PC-3 (cell line): ENCODE results near the gene TCL1A. TPM values are rescaled to one million over a fixed set of nuclear protein-coding genes. Genes with fewer than 3 reads are reported as not detected.
"Not testable (repeated sequence)": the region's sequence is repeated elsewhere in the genome, so short reads cannot be mapped to it uniquely, and the experiment has no call there.

Source experiments
- ATAC-seq: fragments of 200-7000 bp; cut with Tn5 transposase; 2 replicates; pipeline ENCODE4 v1.9.1; 2020; ENCODE audit warnings: mild to moderate bottlenecking, moderate library complexity
- BruUV-seq: library from RNA; stranded (reverse); fragments of 400-500 nt; replicated peaks from 2 replicates; lab custom pipeline; 2021; lab: Mats Ljungman, UMichigan
- CTCF ChIA-PET: fragments of 300-600 bp; sonication (Branson Sonifier 250); formaldehyde crosslinking; loops from one replicate; lab custom pipeline; 2022; ENCODE audit warnings: antibody characterized with exemption; lab: Charles Lee
- POLR2A ChIA-PET: fragments of 300-600 bp; sonication (Branson Sonifier 250); formaldehyde crosslinking; loops from one replicate; lab custom pipeline; 2022; ENCODE audit warnings: antibody characterized with exemption; ENCODE audit not compliant: unreplicated experiment; lab: Charles Lee
- DNase-seq: peaks from one replicate; pipeline ENCODE4 v3.0.0-alpha.2; 2015
- H2AFZ ChIP-seq: fragments of 300-600 bp; sonication (generic); 2 replicates; pipeline ENCODE4 v1.6.0; 2016; ENCODE audit warnings: antibody characterized with exemption, low read length
- H3F3A ChIP-seq: fragments of 300-600 bp; sonication (generic); one replicate; pipeline ENCODE4 v1.6.0; 2017; ENCODE audit warnings: antibody characterized with exemption, low read length, control low read depth, mild to moderate bottlenecking; ENCODE audit not compliant: unreplicated experiment
- H3K27ac ChIP-seq: fragments of 300-600 bp; sonication (generic); 2 replicates; pipeline ENCODE4 v1.5.1; 2016; ENCODE audit warnings: mild to moderate bottlenecking, low read length
- H3K27me3 ChIP-seq: fragments of 300-600 bp; sonication (generic); 2 replicates; pipeline ENCODE4 v1.6.1; 2016; ENCODE audit warnings: low read length, mixed read lengths
- H3K36me3 ChIP-seq: fragments of 300-600 bp; sonication (generic); 2 replicates; pipeline ENCODE4 v1.6.1; 2016; ENCODE audit warnings: low read depth, mixed run types, low read length, mixed read lengths
- H3K4me1 ChIP-seq: fragments of 300-600 bp; sonication (generic); 2 replicates; pipeline ENCODE4 v1.5.1; 2016; ENCODE audit warnings: low read length; ENCODE audit not compliant: insufficient read depth
- H3K4me2 ChIP-seq: fragments of 300-600 bp; sonication (generic); 2 replicates; pipeline ENCODE4 v1.6.0; 2016; ENCODE audit warnings: low read length
- H3K4me3 ChIP-seq: fragments of 300-600 bp; sonication (generic); 2 replicates; pipeline ENCODE4 v1.5.1; 2016; ENCODE audit warnings: mild to moderate bottlenecking, low read length, mixed read lengths
- H3K79me2 ChIP-seq: fragments of 300-600 bp; sonication (generic); 2 replicates; pipeline ENCODE4 v1.6.1; 2017; ENCODE audit warnings: low read length, mixed read lengths
- H3K9ac ChIP-seq: fragments of 300-600 bp; sonication (generic); 2 replicates; pipeline ENCODE4 v1.6.0; 2016; ENCODE audit warnings: mild to moderate bottlenecking, low read length
- H3K9me2 ChIP-seq: fragments of 300-600 bp; sonication (generic); replicated peaks from 2 replicates; pipeline ENCODE4 v1.6.1; 2016; ENCODE audit warnings: mixed run types, low read length, mixed read lengths
- H3K9me3 ChIP-seq: fragments of 300-600 bp; sonication (generic); 2 replicates; pipeline ENCODE4 v1.6.1; 2016; ENCODE audit warnings: low read length, mixed read lengths
- H4K20me1 ChIP-seq: fragments of 300-600 bp; sonication (generic); 2 replicates; pipeline ENCODE4 v1.6.1; 2016; ENCODE audit warnings: low read length, mixed read lengths
- CTCF ChIP-seq: fragments of 300-600 bp; sonication (generic); conservative IDR thresholded peaks from 2 replicates; pipeline ENCODE4 v1.5.1; 2017; ENCODE audit warnings: antibody characterized with exemption, low read depth, mild to moderate bottlenecking, low read length
- EZH2 ChIP-seq: fragments of 300-600 bp; sonication (generic); IDR thresholded peaks from one replicate; pipeline ENCODE4 v1.6.1; 2017; ENCODE audit warnings: antibody characterized with exemption, mild to moderate bottlenecking, low read length; ENCODE audit not compliant: unreplicated experiment
- EZH2phosphoT487 ChIP-seq: fragments of 300-600 bp; sonication (generic); IDR thresholded peaks from 2 replicates; pipeline ENCODE4 v1.6.1; 2018; ENCODE audit warnings: mild to moderate bottlenecking, antibody characterized with exemption, low read length, borderline replicate concordance
- intact Hi-C: fragments of 100-400 bp; cut with micrococcal nuclease; formaldehyde crosslinking; loops from 2 replicates; pipeline ENCODE4 v1.9.0; 2023
- total RNA-seq: library from RNA; depleted of rRNA; stranded (reverse); fragments of >200 nt; gene quantifications from 2 replicates; pipeline ENCODE4 v1.2.3, GENCODE V29; 2014

Gene TCL1A
- total RNA-seq, 1 experiment from 2014 or later = not detected

DNA sequence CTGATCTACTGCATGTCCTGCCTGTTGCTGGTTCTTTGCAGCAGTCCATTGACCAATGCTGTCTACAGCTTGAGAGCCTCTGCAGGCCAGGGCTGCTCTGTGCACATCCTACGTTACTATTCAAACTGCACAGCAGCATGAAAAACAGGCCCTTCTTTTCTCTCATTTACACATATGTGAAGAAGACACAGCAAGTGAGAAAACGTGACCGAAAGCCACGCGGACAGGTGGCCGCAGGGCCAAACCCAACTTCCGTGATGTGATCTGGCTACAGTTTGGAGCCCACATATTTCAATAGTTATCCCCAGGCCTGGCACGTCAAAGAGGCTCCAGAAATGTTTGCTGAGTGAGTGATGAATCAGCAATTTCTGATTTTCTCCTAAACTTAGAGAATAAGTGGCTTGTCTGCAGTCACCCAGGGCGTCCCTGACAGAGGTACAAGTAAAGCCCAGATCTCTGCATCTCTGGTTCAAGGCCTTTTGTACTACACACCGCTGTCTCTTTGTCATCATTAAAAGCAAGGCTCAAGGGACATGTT lies 45.6 kb downstream of the TCL1A start:
- no TSS peak for BruUV-seq

GRCh38 chr14:95667249-95667693 lies 46.7 kb downstream of the TCL1A start:
- TF ChIP-seq EZH2 (no peak), CTCF (no peak)
- Histone ChIP-seq H3K27me3 (peaks cover 43% of the 10 kb centered on the region), H3K27ac (no peak overlapping the region), H3K9me2 (no peaks in the 10 kb centered on the region), H3K4me3 (no peak overlapping the region), H2AFZ (no peak overlapping the region), H4K20me1 (no peaks in the 10 kb centered on the region), H3F3A (no peaks in the 10 kb centered on the region), H3K79me2 (no peaks in the 10 kb centered on the region), H3K4me2 (no peak overlapping the region), H3K9ac (no peak overlapping the region), H3K36me3 (no peaks in the 10 kb centered on the region), H3K4me1 (no peaks in the 10 kb centered on the region), H3K9me3 (no peaks in the 10 kb centered on the region)
- BruUV-seq = no TSS peak
- POLR2A ChIA-PET = no interaction called here
- CTCF ChIA-PET = no interaction called here
- DNase-seq (no peak), ATAC-seq (no peak)
- intact Hi-C loops = no loop called here

More for the DNA sequence above, 45.6 kb downstream of the TCL1A start:
- Histone ChIP-seq H3K9me3 (no peaks in the 10 kb centered on the region), H3K9me2 (no peaks in the 10 kb centered on the region), H3K27me3 (peaks cover 51% of the 10 kb centered on the region), H3K4me3 (no peak overlapping the region), H3K4me2 (no peak overlapping the region), H2AFZ (no peak overlapping the region), H3K4me1 (no peaks in the 10 kb centered on the region), H4K20me1 (no peaks in the 10 kb centered on the region), H3K27ac (no peak overlapping the region), H3K9ac (no peak overlapping the region), H3K79me2 (no peaks in the 10 kb centered on the region), H3F3A (no peaks in the 10 kb centered on the region), H3K36me3 (no peaks in the 10 kb centered on the region)
- TF ChIP-seq EZH2phosphoT487 (no peak), EZH2 (no peak), CTCF (no peak)
- ChIA-PET POLR2A (no interaction called here), CTCF (no interaction called here)
- intact Hi-C loops = no loop called here
- no peak for DNase-seq
- no peak for ATAC-seq

DNA sequence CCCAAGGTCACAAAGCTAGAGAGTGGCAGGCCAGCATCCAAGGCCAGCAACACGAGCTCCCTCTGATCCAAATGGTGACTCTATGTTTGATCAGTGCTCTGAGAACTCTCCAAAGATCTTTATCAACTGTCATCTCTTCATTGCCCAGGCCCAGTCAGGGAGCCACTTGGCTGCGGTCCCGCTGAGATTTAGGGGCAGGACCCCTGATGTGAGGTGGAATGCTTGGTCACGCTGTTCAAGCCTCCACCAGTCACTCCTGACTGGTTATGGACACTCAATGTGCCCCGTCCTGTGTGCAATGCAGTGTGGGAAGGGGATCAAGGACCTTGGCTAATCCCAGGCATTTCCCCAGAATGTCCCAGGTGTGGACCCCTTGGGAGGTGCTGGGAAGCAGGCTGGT lies 47.5 kb downstream of the TCL1A start:
- no peak overlapping the region for H3K27ac ChIP-seq
- intact Hi-C loops = no loop called here
- TF ChIP-seq EZH2 (no peak), CTCF (no peak), EZH2phosphoT487 (no peak)
- POLR2A ChIA-PET = no interaction called here
- no peak overlapping the region for H3K4me2 ChIP-seq
- ATAC-seq (no peak), DNase-seq (no peak)
- H2AFZ ChIP-seq = no peak overlapping the region
- no peaks in the 10 kb centered on the region for H4K20me1 ChIP-seq
- no peak overlapping the region for H3K4me3 ChIP-seq
- no peak overlapping the region for H3K9ac ChIP-seq
- H3K27me3 ChIP-seq = peaks cover 40% of the 10 kb centered on the region
- no TSS peak for BruUV-seq
- no peaks in the 10 kb centered on the region for H3K9me3 ChIP-seq
- H3K79me2 ChIP-seq = no peaks in the 10 kb centered on the region
- no peaks in the 10 kb centered on the region for H3K4me1 ChIP-seq
- no peaks in the 10 kb centered on the region for H3K9me2 ChIP-seq
- no peaks in the 10 kb centered on the region for H3K36me3 ChIP-seq
- no peaks in the 10 kb centered on the region for H3F3A ChIP-seq
- CTCF ChIA-PET = no interaction called here

DNA sequence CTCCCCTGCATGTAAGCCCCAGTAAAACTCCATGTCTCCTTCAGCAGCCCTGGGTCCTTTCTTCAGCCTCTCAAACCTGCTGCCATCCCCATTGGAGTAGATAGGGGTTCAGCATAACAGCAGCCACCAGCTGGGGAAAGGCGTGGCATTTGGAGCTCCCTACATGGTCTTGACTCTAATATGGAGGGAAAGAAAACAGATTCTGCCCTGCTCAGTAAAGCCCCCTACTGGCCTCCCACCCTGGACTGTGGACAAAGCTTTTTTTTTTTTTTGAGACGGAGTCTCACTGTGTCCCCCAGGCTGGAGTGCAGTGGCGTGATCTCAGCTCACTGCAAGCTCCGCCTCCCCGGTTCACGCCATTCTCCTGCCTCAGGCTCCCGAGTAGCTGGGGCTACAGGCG lies 48.4 kb downstream of the TCL1A start:
- POLR2A ChIA-PET, H3K4me3 ChIP-seq, H4K20me1 ChIP-seq, H3F3A ChIP-seq, DNase-seq, ATAC-seq, H3K4me2 ChIP-seq, H2AFZ ChIP-seq, H3K36me3 ChIP-seq, intact Hi-C loops, CTCF ChIA-PET, H3K79me2 ChIP-seq, H3K9me2 ChIP-seq, H3K27ac ChIP-seq, BruUV-seq, H3K9ac ChIP-seq, H3K9me3 ChIP-seq, H3K4me1 ChIP-seq: not testable (repeated sequence)
- H3K27me3 ChIP-seq = peaks cover 37% of the 10 kb centered on the region
